OCI-LY3 (cell line): Measurements from ENCODE around the gene TEKT1.

ENCODE experiments used
- CTCF ChIP-seq: fragments of 200-600, 300-600 bp; sonication (generic); IDR thresholded peaks from 2 replicates; pipeline ENCODE4 v1.5.1; 2014; ENCODE audit warnings: antibody characterized with exemption, low read length, low read depth
- EZH2phosphoT487 ChIP-seq: fragments of 200-600 bp; shearing (Covaris generic); IDR thresholded peaks from 2 replicates; pipeline ENCODE4 v1.6.1; 2018; ENCODE audit warnings: antibody characterized with exemption, mixed run types, low read depth

GRCh38 chr17:6823011-6823442 is 8.5 kb downstream of the TEKT1 start:
- TF ChIP-seq CTCF, result no peak
- TF ChIP-seq EZH2phosphoT487, result no peak
